ENCODE measurements around the gene DPP7. TPM values are rescaled to one million over a fixed set of nuclear protein-coding genes. Genes with fewer than 3 reads are reported as not detected.
A peak's percentile ranks its signal among the peaks of the same experiment; 100 is the strongest.

Gene DPP7
- total and polyA plus RNA-seq, 8 donors: 87.3 to 526 (median 104) TPM

GRCh38 chr9:137107982-137108381 is 6.6 kb downstream of the DPP7 start:
- WGBS, 2 donors: 93 to 95% methylated on average over 17 of the region's 17 CpGs
- no peak overlapping the region for H3K27ac ChIP-seq
- no peaks in the 10 kb centered on the region for H3K4me1 ChIP-seq
- H3K9me3 ChIP-seq: no peaks in the 10 kb centered on the region
- DNase-seq (peak in 1 of 6 donors; percentile 28), FAIRE-seq (no peak), ATAC-seq (no peak)
- H3K36me3 ChIP-seq: peaks cover 0 to 40% (median 0%) of the 10 kb centered on the region in 3 donors
- no peak for TF ChIP-seq CTCF (IDR thresholded peaks at IDR 0.05)
- H3K4me3 ChIP-seq: no peak overlapping the region
- H3K27me3 ChIP-seq: no peaks in the 10 kb centered on the region
- intact Hi-C loops (cut with DNase I): no loop called here

GRCh38 chr9:137107312-137107921 is 7.1 kb downstream of the DPP7 start:
- DNase-seq: peak in 1 of 6 donors; percentile 28
- H3K36me3 ChIP-seq: peaks cover 0 to 34% (median 0%) of the 10 kb centered on the region in 3 donors

GRCh38 chr9:137106662-137107250 is 7.8 kb downstream of the DPP7 start:
- DNase-seq: peak in 2 of 6 donors; percentile 37 to 80
- intact Hi-C loops (cut with DNase I): no loop called here
- H3K27me3 ChIP-seq: no peaks in the 10 kb centered on the region
- H3K27ac ChIP-seq: no peak overlapping the region
- no peak for TF ChIP-seq CTCF (IDR thresholded peaks at IDR 0.05)
- no peak overlapping the region for H3K4me3 ChIP-seq
- no peak for ATAC-seq
- no peak for FAIRE-seq
- peaks cover 0 to 32% (median 0%) of the 10 kb centered on the region in 3 donors for H3K36me3 ChIP-seq
- 93 to 95% methylated on average over 27 of the region's 27 CpGs for WGBS, 2 donors
- H3K4me1 ChIP-seq: no peaks in the 10 kb centered on the region
- no peaks in the 10 kb centered on the region for H3K9me3 ChIP-seq

More at GRCh38 chr9:137107312-137107921, 7.1 kb downstream of the DPP7 start:
- Histone ChIP-seq H3K4me1 (no peaks in the 10 kb centered on the region), H3K27me3 (no peaks in the 10 kb centered on the region), H3K27ac (no peak overlapping the region), H3K9me3 (no peaks in the 10 kb centered on the region), H3K4me3 (no peak overlapping the region)
- 92 to 97% methylated on average over 23 to 27 of the region's 27 CpGs for WGBS, 2 donors
- FAIRE-seq (no peak), ATAC-seq (no peak)
- no peak for TF ChIP-seq CTCF (IDR thresholded peaks at IDR 0.05)
- intact Hi-C loops (cut with DNase I): no loop called here

- Histone ChIP-seq H3K4me1 (no peaks in the 10 kb centered on the region), H3K4me3 (no peak overlapping the region), H3K27me3 (no peaks in the 10 kb centered on the region), H3K27ac (no peak overlapping the region), H3K9me3 (no peaks in the 10 kb centered on the region), H3K36me3 (peaks cover 0 to 39% (median 0%) of the 10 kb centered on the region in 3 donors)
- intact Hi-C loops (cut with DNase I): no loop called here
- no peak for FAIRE-seq
- WGBS, 2 donors: 91 to 94% methylated on average over 31 of the region's 31 CpGs
- DNase-seq: peak in 1 of 6 donors; percentile 24
- no peak for TF ChIP-seq CTCF (IDR thresholded peaks at IDR 0.05)
- ATAC-seq: no peak
These were observed 8.5 kb downstream of the DPP7 start for GRCh38 chr9:137105814-137106661.

Data from pancreas (tissue), 10 donors.